Esophagus muscularis mucosa (tissue), 3 donors: ENCODE measurements around the gene APOE.

Experiments used
- CTCF ChIP-seq, 3 experiments: fragments of 200-600 bp in 2 of 3; fragments of 450-650 bp in 1 of 3; sonication (generic) in 2 of 3; IDR thresholded peaks; one replicate each; pipeline ENCODE4 v1.5.1; 2017 to 2019; ENCODE audit warnings: antibody characterized with exemption in 3 of 3, mild to moderate bottlenecking in 2 of 3, moderate library complexity in 1 of 3
- POLR2AphosphoS5 ChIP-seq, 2 donors: sonication (generic); formaldehyde crosslinking; IDR thresholded peaks; one replicate each; pipeline ENCODE4 v1.6.1; 2017; ENCODE audit warnings: antibody characterized with exemption in 2 of 2

DNA sequence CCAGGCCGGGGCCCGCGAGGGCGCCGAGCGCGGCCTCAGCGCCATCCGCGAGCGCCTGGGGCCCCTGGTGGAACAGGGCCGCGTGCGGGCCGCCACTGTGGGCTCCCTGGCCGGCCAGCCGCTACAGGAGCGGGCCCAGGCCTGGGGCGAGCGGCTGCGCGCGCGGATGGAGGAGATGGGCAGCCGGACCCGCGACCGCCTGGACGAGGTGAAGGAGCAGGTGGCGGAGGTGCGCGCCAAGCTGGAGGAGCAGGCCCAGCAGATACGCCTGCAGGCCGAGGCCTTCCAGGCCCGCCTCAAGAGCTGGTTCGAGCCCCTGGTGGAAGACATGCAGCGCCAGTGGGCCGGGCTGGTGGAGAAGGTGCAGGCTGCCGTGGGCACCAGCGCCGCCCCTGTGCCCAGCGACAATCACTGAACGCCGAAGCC lies 3.3 kb downstream of the APOE start:
- TF ChIP-seq CTCF (IDR thresholded peaks at IDR 0.05): no peak
- no peak for TF ChIP-seq POLR2AphosphoS5 (IDR thresholded peaks at IDR 0.05)
